Activated CD4-positive, alpha-beta T cell treated with anti-CD3 and anti-CD28 coated beads for 36 hours (primary cell): Measurements from ENCODE around the gene CXCR1. TPM values are rescaled to one million over a fixed set of nuclear protein-coding genes. Genes with fewer than 3 reads are reported as not detected.

Source experiments
- ATAC-seq: fragments of 200-7000 bp; cut with Tn5 transposase; one replicate; pipeline ENCODE4 v1.10.0; 2021; ENCODE audit warnings: mild to moderate bottlenecking, moderate library complexity
- CTCF ChIA-PET: fragments of 350-600 bp; sonication (Branson Sonifier 250); formaldehyde crosslinking; loops from one replicate; lab custom pipeline; 2021; ENCODE audit warnings: antibody characterized with exemption; lab: Charles Lee
- POLR2A ChIA-PET: fragments of 350-600 bp; sonication (Branson Sonifier 250); formaldehyde crosslinking; loops from one replicate; lab custom pipeline; 2021; ENCODE audit warnings: antibody characterized with exemption, inconsistent platforms; lab: Charles Lee
- DNase-seq: peaks from one replicate; pipeline ENCODE4 v3.0.0-alpha.2; 2020
- H3K27ac Mint-ChIP-seq: one replicate; pipeline ENCODE4 v1.8.0; 2021; ENCODE audit warnings: mixed read lengths
- H3K27me3 Mint-ChIP-seq: one replicate; pipeline ENCODE4 v1.8.0; 2021; ENCODE audit warnings: mixed read lengths
- H3K36me3 Mint-ChIP-seq: one replicate; pipeline ENCODE4 v1.8.0; 2021; ENCODE audit warnings: low read depth, mixed read lengths
- H3K4me1 Mint-ChIP-seq: one replicate; pipeline ENCODE4 v1.8.0; 2021; ENCODE audit warnings: mixed read lengths
- H3K4me3 Mint-ChIP-seq: one replicate; pipeline ENCODE4 v1.8.0; 2021; ENCODE audit warnings: mild to moderate bottlenecking, moderate library complexity, mixed read lengths
- H3K9me3 Mint-ChIP-seq: one replicate; pipeline ENCODE4 v1.8.0; 2021; ENCODE audit warnings: low read depth, mixed read lengths
- intact Hi-C, 2 experiments: fragments of 100-400 bp; cut with DNase I in 1 of 2; cut with micrococcal nuclease in 1 of 2; formaldehyde crosslinking; loops; one replicate each; pipeline versions ENCODE4 v1.14.2 to v1.15.1; 2022 to 2024; cut with DNase I, micrococcal nuclease
- total RNA-seq, 2 experiments: library from RNA; stranded (reverse); gene quantifications; one replicate each; pipeline ENCODE4 v1.2.3, GENCODE V29; 2021

CXCR1 gene
- total RNA-seq: not detected

- DNase-seq: peak; percentile 33
- peaks cover 18% of the 10 kb centered on the region for H3K4me1 Mint-ChIP-seq
- intact Hi-C loops: loop anchor here in 1 of 2 experiments (5.0 kb wide), 1 partner anchor 91 kb away; no protein-coding TSS in a partner anchor
- no peaks in the 10 kb centered on the region for H3K9me3 Mint-ChIP-seq
- peak; percentile 90 for ATAC-seq
- ChIA-PET POLR2A (no interaction called here), CTCF (interaction anchor here (0.6 to 4.0 kb wide), 7 partner anchors 9 to 429 kb away, joined by 3 to 37 read pairs (median 9); no protein-coding TSS in a partner anchor)
- no peaks in the 10 kb centered on the region for H3K36me3 Mint-ChIP-seq
- H3K27ac Mint-ChIP-seq: no peak within 1 kb of the TSS
- no peak within 1 kb of the TSS for H3K4me3 Mint-ChIP-seq
- H3K27me3 Mint-ChIP-seq: no peaks in the 10 kb centered on the region
Measured at GRCh38 chr2:218166791-218167190, at the start of gene CXCR1. CXCR1 (minus strand) TSS chr2:218166962; CDS start chr2:218165211, 1,751 bp downstream.

- intact Hi-C loops: loop anchor here (2.0 kb wide), 2 partner anchors 180 to 1172 kb away; no protein-coding TSS in a partner anchor
- Mint-ChIP-seq H3K36me3 (peaks cover 37% of the 10 kb centered on the region), H3K4me1 (peaks cover 29% of the 10 kb centered on the region), H3K9me3 (no peaks in the 10 kb centered on the region), H3K4me3 (peak overlapping the region; percentile 81), H3K27ac (peak overlapping the region; percentile 90), H3K27me3 (no peaks in the 10 kb centered on the region)
- DNase-seq (no peak), ATAC-seq (no peak)
- POLR2A ChIA-PET: interaction anchor here (0.8 to 1.6 kb wide), 5 partner anchors 10 to 71 kb away, joined by 4 to 13 read pairs (median 4); partner anchors contain the start of genes AAMP and PNKD
- CTCF ChIA-PET: interaction anchor here (0.6 to 1.3 kb wide), 6 partner anchors 13 to 60 kb away, joined by 3 to 7 read pairs (median 3); partner anchors contain the start of genes AAMP and PNKD
Measured at GRCh38 chr2:218216336-218216673, 49.5 kb upstream of the CXCR1 start.

- Mint-ChIP-seq H3K27ac (no peak overlapping the region), H3K9me3 (peaks cover 7% of the 10 kb centered on the region), H3K27me3 (peaks cover 3% of the 10 kb centered on the region), H3K36me3 (peaks cover 15% of the 10 kb centered on the region), H3K4me3 (no peak overlapping the region), H3K4me1 (peaks cover 14% of the 10 kb centered on the region)
- intact Hi-C loops: no loop called here
- CTCF ChIA-PET: no interaction called here
- DNase-seq: no peak
- POLR2A ChIA-PET: no interaction called here
- no peak for ATAC-seq
Measured at GRCh38 chr2:218214116-218214515, 47.4 kb upstream of the CXCR1 start.

GRCh38 chr2:218209078-218209477 is 42.3 kb upstream of the CXCR1 start:
- Mint-ChIP-seq H3K9me3 (peaks cover 8% of the 10 kb centered on the region), H3K4me3 (no peak overlapping the region), H3K36me3 (no peaks in the 10 kb centered on the region), H3K27ac (no peak overlapping the region), H3K27me3 (peaks cover 3% of the 10 kb centered on the region), H3K4me1 (peaks cover 3% of the 10 kb centered on the region)
- ATAC-seq (no peak), DNase-seq (no peak)
- POLR2A ChIA-PET: interaction anchor here (0.6 kb wide), 1 partner anchor 61 kb away, joined by 3 read pairs; the partner anchor contains the start of gene PNKD
- CTCF ChIA-PET: interaction anchor here (0.7 to 1.5 kb wide), 3 partner anchors 22 to 48 kb away, joined by 3 to 6 read pairs (median 5); no protein-coding TSS in a partner anchor
- intact Hi-C loops: no loop called here

- intact Hi-C loops: no loop called here
- Mint-ChIP-seq H3K36me3 (no peaks in the 10 kb centered on the region), H3K4me3 (no peak overlapping the region), H3K27me3 (no peaks in the 10 kb centered on the region), H3K4me1 (no peaks in the 10 kb centered on the region), H3K27ac (no peak overlapping the region), H3K9me3 (no peaks in the 10 kb centered on the region)
- ChIA-PET CTCF (interaction anchor here (0.6 kb wide), 1 partner anchor 52 kb away, joined by 5 read pairs; no protein-coding TSS in a partner anchor), POLR2A (no interaction called here)
- DNase-seq: no peak
- no peak for ATAC-seq
Measured at GRCh38 chr2:218202266-218202665, 35.5 kb upstream of the CXCR1 start.

GRCh38 chr2:218196974-218197373 is 30.2 kb upstream of the CXCR1 start:
- ATAC-seq (no peak), DNase-seq (no peak)
- ChIA-PET CTCF (no interaction called here), POLR2A (no interaction called here)
- Mint-ChIP-seq H3K9me3 (no peaks in the 10 kb centered on the region), H3K36me3 (no peaks in the 10 kb centered on the region), H3K4me3 (no peak overlapping the region), H3K27me3 (no peaks in the 10 kb centered on the region), H3K27ac (no peak overlapping the region), H3K4me1 (no peaks in the 10 kb centered on the region)
- intact Hi-C loops: no loop called here

- Mint-ChIP-seq H3K36me3 (no peaks in the 10 kb centered on the region), H3K9me3 (no peaks in the 10 kb centered on the region), H3K27ac (no peak overlapping the region), H3K27me3 (no peaks in the 10 kb centered on the region), H3K4me3 (no peak overlapping the region), H3K4me1 (no peaks in the 10 kb centered on the region)
- no peak for ATAC-seq
- DNase-seq: no peak
- ChIA-PET POLR2A (no interaction called here), CTCF (interaction anchor here (1.4 kb wide), 1 partner anchor 62 kb away, joined by 5 read pairs; no protein-coding TSS in a partner anchor)
- intact Hi-C loops: no loop called here
Measured at GRCh38 chr2:218194880-218195279, 28.1 kb upstream of the CXCR1 start.

- H3K4me1 Mint-ChIP-seq: no peaks in the 10 kb centered on the region
- no peaks in the 10 kb centered on the region for H3K27me3 Mint-ChIP-seq
- no peaks in the 10 kb centered on the region for H3K36me3 Mint-ChIP-seq
- DNase-seq (no peak), ATAC-seq (no peak)
- no peak overlapping the region for H3K27ac Mint-ChIP-seq
- ChIA-PET CTCF (no interaction called here), POLR2A (no interaction called here)
- no peak overlapping the region for H3K4me3 Mint-ChIP-seq
- intact Hi-C loops: no loop called here
- H3K9me3 Mint-ChIP-seq: no peaks in the 10 kb centered on the region
Measured at GRCh38 chr2:218193701-218194100, 26.9 kb upstream of the CXCR1 start.

GRCh38 chr2:218192902-218193430 is 26.2 kb upstream of the CXCR1 start:
- Mint-ChIP-seq H3K4me3 (no peak overlapping the region), H3K27me3 (no peaks in the 10 kb centered on the region), H3K4me1 (no peaks in the 10 kb centered on the region), H3K36me3 (no peaks in the 10 kb centered on the region), H3K9me3 (no peaks in the 10 kb centered on the region), H3K27ac (no peak overlapping the region)
- DNase-seq (no peak), ATAC-seq (no peak)
- ChIA-PET POLR2A (no interaction called here), CTCF (no interaction called here)
- intact Hi-C loops: no loop called here

GRCh38 chr2:218188528-218188927 is 21.8 kb upstream of the CXCR1 start:
- CTCF ChIA-PET: interaction anchor here (1.2 kb wide), 1 partner anchor 69 kb away, joined by 6 read pairs; no protein-coding TSS in a partner anchor
- no peak for DNase-seq
- Mint-ChIP-seq H3K4me1 (peaks cover 8% of the 10 kb centered on the region), H3K9me3 (no peaks in the 10 kb centered on the region), H3K27me3 (no peaks in the 10 kb centered on the region), H3K27ac (no peak overlapping the region), H3K36me3 (no peaks in the 10 kb centered on the region), H3K4me3 (no peak overlapping the region)
- POLR2A ChIA-PET: no interaction called here
- intact Hi-C loops: loop anchor here (5.0 to 10.0 kb wide), 2 partner anchors 166 to 169 kb away; partner anchors contain the start of gene CATIP (in 2 of the 2)
- ATAC-seq: no peak

- CTCF ChIA-PET: interaction anchor here (0.6 to 1.5 kb wide), 11 partner anchors 15 to 86 kb away, joined by 3 to 7 read pairs (median 4); partner anchors contain the start of genes AAMP and PNKD
- Mint-ChIP-seq H3K4me1 (peaks cover 8% of the 10 kb centered on the region), H3K4me3 (no peak overlapping the region), H3K27me3 (no peaks in the 10 kb centered on the region), H3K9me3 (no peaks in the 10 kb centered on the region), H3K36me3 (no peaks in the 10 kb centered on the region), H3K27ac (no peak overlapping the region)
- intact Hi-C loops: loop anchor here (2.0 to 10.0 kb wide), 3 partner anchors 41 to 170 kb away; partner anchors contain the start of gene CATIP (in 2 of the 2)
- DNase-seq (no peak), ATAC-seq (no peak)
- POLR2A ChIA-PET: interaction anchor here (0.7 kb wide), 1 partner anchor 84 kb away, joined by 3 read pairs; no protein-coding TSS in a partner anchor
Measured at GRCh38 chr2:218187296-218188015, 20.7 kb upstream of the CXCR1 start.
